ENCODE results near the gene RITA1. TPM values are rescaled to one million over a fixed set of nuclear protein-coding genes. Genes with fewer than 3 reads are reported as not detected.
A peak's percentile ranks its signal among the peaks of the same experiment; 100 is the strongest.

Gene RITA1
- total and polyA plus RNA-seq, 2 experiments from 2014 or later: 16.1 to 26.9 TPM

DNA sequence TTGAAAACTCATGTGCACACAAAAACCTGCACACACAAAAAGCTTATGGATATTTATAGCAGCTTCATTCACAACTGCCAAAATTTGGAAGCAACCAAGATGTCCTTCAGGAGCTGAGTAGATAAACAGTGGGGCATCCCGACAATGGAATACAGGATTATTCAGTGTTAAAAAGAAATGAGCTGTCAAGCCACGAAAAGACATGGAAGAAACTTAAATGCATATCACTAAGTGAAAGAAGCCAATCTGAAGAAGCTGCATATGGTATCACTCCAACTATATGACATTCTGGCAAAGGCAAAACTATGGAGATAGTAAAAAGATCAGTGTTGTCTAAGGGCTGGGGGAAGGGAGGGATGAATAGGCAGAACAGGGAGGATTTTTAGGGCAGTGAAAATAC lies 30.5 kb downstream of the RITA1 start:
- 61% methylated on average over 2 of the region's 2 CpGs for WGBS (ENCODE audit: low lambda C conversion rate, missing lambda C conversion rate)

DNA sequence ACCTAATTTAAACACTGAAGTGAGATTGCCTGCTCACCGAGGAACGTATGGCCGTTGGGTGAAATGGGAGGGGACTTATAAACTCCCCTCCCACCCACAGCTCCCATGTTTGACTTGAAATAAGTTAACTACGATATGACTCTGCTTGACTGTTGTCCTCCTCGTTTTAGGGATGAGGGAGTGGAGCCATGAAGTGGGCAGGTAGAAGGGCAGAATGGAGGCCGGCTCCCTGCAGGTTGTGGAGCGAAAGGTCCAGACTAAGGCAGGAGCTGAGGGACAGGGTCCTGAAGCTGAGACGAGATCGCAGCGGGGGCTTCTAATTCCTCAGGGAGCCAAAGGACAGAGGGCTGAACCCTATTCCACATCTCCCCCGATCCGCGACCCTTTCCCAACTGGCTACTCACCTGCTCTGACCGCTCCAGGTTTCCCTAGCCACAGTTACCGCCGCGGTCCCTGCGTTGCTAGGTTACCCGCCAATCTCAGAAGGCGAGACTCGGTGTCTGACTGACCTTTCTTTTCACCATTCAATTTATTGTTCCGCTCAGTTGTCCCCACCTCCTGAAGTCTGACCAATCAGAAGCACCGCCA lies 35.2 kb downstream of the RITA1 start:
- H3K4me3 ChIP-seq: peak overlapping the region; percentile 3
- H3K27me3 ChIP-seq: no peaks in the 10 kb centered on the region
- no peak for TF ChIP-seq EZH2 (IDR thresholded peaks at IDR 0.05; ENCODE audit: borderline replicate concordance)
- TF ChIP-seq EZH2phosphoT487 (IDR thresholded peaks at IDR 0.05; ENCODE audit: low read depth, severe bottlenecking, unreplicated experiment): no peak
- TF ChIP-seq, protein P1, sequence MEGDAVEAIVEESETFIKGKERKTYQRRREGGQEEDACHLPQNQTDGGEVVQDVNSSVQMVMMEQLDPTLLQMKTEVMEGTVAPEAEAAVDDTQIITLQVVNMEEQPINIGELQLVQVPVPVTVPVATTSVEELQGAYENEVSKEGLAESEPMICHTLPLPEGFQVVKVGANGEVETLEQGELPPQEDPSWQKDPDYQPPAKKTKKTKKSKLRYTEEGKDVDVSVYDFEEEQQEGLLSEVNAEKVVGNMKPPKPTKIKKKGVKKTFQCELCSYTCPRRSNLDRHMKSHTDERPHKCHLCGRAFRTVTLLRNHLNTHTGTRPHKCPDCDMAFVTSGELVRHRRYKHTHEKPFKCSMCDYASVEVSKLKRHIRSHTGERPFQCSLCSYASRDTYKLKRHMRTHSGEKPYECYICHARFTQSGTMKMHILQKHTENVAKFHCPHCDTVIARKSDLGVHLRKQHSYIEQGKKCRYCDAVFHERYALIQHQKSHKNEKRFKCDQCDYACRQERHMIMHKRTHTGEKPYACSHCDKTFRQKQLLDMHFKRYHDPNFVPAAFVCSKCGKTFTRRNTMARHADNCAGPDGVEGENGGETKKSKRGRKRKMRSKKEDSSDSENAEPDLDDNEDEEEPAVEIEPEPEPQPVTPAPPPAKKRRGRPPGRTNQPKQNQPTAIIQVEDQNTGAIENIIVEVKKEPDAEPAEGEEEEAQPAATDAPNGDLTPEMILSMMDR (IDR thresholded peaks at IDR 0.05; ENCODE audit: poor library complexity): no peak
- peaks cover 20% of the 10 kb centered on the region for H3K4me1 ChIP-seq (ENCODE audit: insufficient read depth)
- no peaks in the 10 kb centered on the region for H3K36me3 ChIP-seq (replicated peaks; ENCODE audit: insufficient read depth, low read depth)
- H3K27ac ChIP-seq: no peak overlapping the region
- no peaks in the 10 kb centered on the region for H3K9me3 ChIP-seq (ENCODE audit: low read depth)
- no peaks in the 10 kb centered on the region for H4K20me1 ChIP-seq (ENCODE audit: insufficient read depth, poor library complexity, severe bottlenecking)
- H3K79me2 ChIP-seq: peaks cover 13% of the 10 kb centered on the region
- H3K4me2 ChIP-seq: peak overlapping the region; percentile 70
- no peak for DNase-seq (ENCODE audit: low spot score)
- H3K9me2 ChIP-seq (replicated peaks; ENCODE audit: insufficient read depth): no peaks in the 10 kb centered on the region
- WGBS (ENCODE audit: low lambda C conversion rate, missing lambda C conversion rate): 8% methylated on average over 23 of the region's 23 CpGs
- peak overlapping the region; percentile 31 for H2AFZ ChIP-seq

More for the DNA sequence above, 30.5 kb downstream of the RITA1 start:
- Histone ChIP-seq H3K4me1 (ENCODE audit: insufficient read depth) (no peaks in the 10 kb centered on the region), H3K79me2 (no peaks in the 10 kb centered on the region), H3K4me2 (no peak overlapping the region), H3K9me2 (replicated peaks; ENCODE audit: insufficient read depth) (no peaks in the 10 kb centered on the region), H3K27me3 (no peaks in the 10 kb centered on the region), H3K36me3 (replicated peaks; ENCODE audit: insufficient read depth, low read depth) (no peaks in the 10 kb centered on the region), H2AFZ (no peak overlapping the region), H4K20me1 (ENCODE audit: insufficient read depth, poor library complexity, severe bottlenecking) (no peaks in the 10 kb centered on the region), H3K27ac (no peak overlapping the region), H3K4me3 (no peak overlapping the region), H3K9me3 (ENCODE audit: low read depth) (no peaks in the 10 kb centered on the region)
- no peak for DNase-seq (ENCODE audit: low spot score)
- TF ChIP-seq EZH2phosphoT487 (IDR thresholded peaks at IDR 0.05; ENCODE audit: low read depth, severe bottlenecking, unreplicated experiment): no peak
- TF ChIP-seq, protein P1 (IDR thresholded peaks at IDR 0.05; ENCODE audit: poor library complexity): no peak
- no peak for TF ChIP-seq EZH2 (IDR thresholded peaks at IDR 0.05; ENCODE audit: borderline replicate concordance)

- H3K27me3 ChIP-seq: no peaks in the 10 kb centered on the region
- H3K9me3 ChIP-seq (ENCODE audit: low read depth): no peaks in the 10 kb centered on the region
- peak within 1 kb of the TSS; percentile 93 for H3K27ac ChIP-seq
- no peaks in the 10 kb centered on the region for H4K20me1 ChIP-seq (ENCODE audit: insufficient read depth, poor library complexity, severe bottlenecking)
- H3K36me3 ChIP-seq (replicated peaks; ENCODE audit: insufficient read depth, low read depth): no peaks in the 10 kb centered on the region
- TF ChIP-seq, protein P1 (IDR thresholded peaks at IDR 0.05; ENCODE audit: poor library complexity): no peak
- peaks cover 20% of the 10 kb centered on the region for H3K4me1 ChIP-seq (ENCODE audit: insufficient read depth)
- under 1% methylated on average over 45 of the region's 68 CpGs for WGBS (ENCODE audit: low lambda C conversion rate, missing lambda C conversion rate)
- peak; percentile 100 for DNase-seq (ENCODE audit: low spot score)
- H3K79me2 ChIP-seq: peaks cover 13% of the 10 kb centered on the region
- H2AFZ ChIP-seq: peak within 1 kb of the TSS; percentile 31
- H3K4me3 ChIP-seq: peak within 1 kb of the TSS; percentile 34
- peak within 1 kb of the TSS; percentile 77 for H3K4me2 ChIP-seq
- no peaks in the 10 kb centered on the region for H3K9me2 ChIP-seq (replicated peaks; ENCODE audit: insufficient read depth)
Observed at GRCh38 chr12:113221181-113221996, 35.9 kb downstream of the RITA1 start, which contains the start of gene TPCN1. Gene TPCN1, plus strand, starts transcription at chr12:113221464. Its CDS starts 5,389 bp downstream, at chr12:113226853.
